NCI-H2227 (cell line): ENCODE data around the gene NCAPD2.
"Not testable (repeated sequence)": the region's sequence is repeated elsewhere in the genome, so short reads cannot be mapped to it uniquely, and the experiment has no call there.

ENCODE experiments used
- DNase-seq: peaks from one replicate; lab custom pipeline; 2025; ENCODE audit not compliant: unreplicated experiment; lab: John Stamatoyannopoulos, UW

NCAPD2 gene

DNA sequence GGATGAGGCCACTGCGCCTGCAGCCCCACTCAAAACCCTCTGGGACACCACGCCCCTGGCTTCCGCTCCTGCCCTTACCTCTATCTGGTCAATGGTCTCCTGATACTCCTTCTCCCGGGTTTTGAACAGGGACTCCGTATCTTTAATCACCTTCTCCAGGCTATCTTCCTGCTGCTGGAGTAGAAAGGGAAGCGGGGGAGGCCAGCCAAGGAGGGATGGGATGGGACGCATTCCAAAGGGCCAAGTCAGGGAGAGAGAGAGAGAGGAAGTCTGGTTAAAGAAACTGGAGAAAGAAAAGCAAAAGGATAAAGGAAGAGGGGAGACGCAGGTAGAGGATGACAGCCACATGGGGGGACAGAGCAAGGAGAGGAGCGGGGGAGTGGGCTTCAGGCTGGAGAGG lies 54.1 kb downstream of the NCAPD2 start:
- no peak for DNase-seq

DNA sequence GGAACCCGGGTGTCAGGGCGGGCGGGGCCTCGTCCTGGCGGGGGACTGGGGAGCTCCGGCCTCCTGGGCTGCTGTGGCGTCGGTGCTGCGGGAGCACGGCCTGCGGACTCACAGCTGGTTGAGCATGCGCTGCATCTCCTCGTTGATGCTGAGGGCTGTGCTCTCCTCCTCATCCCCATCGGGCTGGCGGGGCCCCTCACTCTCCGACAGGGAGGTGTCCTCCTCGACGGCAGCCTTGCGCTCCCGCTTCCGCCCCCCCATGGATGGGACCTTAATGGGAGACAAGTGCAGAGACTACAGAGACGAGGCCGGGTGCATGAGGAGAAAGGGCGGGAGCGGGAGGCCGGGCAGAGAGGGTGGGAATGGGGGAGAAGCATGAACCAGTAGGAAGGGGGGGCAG lies 54.7 kb downstream of the NCAPD2 start:
- DNase-seq = no peak

DNA sequence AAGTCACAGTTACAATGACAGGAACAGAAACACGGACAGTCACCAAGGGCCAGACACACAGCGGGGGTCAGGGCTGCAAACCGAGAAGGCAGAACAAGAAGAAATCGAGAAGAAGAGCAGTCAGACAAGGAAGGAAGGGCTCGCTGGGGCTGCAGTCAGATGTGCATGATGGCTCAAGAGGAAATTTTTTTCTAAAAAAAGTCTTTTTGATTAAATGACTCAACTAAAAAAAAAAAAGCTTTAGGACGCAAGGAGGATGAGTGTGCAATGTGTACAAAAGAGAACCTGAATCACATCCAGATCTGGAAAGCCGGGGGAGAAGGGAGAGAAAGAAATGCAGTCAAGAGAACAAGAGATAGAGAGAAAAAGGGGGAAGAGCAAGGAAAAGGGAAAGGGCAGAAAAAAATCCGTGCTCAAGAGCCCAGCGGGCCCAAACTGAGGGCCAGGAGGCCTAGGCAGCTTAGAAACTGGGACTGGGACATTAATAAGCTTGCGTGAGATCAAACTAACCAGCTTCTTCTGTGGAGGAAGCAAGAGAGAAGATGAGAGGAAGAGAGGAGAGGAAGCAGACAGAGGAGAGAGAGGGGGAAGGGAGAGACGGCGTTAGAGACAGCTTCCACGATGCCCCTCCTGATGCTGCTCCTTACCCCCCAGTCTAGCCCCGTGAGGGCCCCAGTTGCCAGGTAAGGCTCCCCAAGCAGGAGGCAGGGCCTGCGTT lies 55.2 kb downstream of the NCAPD2 start:
- DNase-seq = no peak

DNA sequence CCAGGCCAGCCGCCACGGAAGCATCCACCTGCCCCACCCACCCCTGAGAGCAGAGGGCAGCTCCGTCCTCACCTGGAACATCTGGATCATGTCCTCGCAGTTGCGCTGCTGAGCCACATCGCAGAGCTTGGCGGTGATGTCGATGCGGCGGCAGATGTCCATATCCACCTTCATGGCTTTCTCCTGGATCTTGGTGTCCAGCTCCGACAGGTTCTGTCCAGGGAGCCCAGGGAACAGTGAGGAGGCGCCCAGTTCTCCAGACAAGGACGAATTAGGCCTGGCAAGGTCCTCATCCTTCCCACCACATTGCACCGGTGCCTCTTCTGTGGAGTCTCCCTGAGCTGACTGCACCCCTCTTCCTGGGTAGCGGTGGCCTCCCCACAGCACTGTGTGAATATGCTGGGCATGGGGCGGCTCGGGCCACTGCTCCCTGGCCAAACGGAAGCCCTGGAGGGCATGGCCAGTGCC lies 55.8 kb downstream of the NCAPD2 start:
- no peak for DNase-seq

DNA sequence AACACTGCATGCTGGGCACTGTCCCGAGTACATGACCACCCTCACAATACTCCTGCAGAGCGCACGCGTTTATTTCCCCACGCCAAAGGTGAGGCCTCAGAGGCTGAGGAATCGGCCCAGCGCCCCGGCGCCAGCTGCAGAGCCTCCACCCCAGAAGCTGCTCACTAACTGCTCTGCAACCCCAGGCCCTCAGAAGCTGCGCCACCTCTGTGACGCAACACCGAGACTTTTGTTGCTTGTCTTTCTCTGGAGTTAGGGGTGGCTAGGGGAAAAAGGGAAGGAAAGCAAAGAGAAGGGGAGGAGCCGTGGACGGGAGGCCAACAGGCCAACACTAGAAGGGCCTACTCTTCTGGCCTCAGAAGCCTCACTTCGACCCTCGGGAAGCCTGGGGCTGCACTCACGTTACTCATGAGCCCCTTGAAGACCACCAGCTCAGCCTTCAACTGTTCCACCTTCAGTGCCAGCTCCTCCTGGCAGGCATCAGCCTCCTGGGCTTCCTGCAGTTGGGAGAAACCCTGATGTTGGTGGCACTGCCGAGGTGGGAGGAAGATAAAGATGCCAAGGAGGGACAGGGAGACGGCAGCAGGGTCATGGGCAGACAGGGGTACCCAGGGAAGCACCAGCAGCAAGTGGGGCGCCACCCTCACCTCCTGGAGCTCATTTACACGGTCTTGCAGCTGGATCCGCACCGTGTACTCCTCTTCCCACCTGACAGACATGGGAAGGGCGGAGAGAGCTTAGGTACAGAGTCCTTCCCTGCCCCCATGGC lies 56.6 kb downstream of the NCAPD2 start:
- DNase-seq = no peak

DNA sequence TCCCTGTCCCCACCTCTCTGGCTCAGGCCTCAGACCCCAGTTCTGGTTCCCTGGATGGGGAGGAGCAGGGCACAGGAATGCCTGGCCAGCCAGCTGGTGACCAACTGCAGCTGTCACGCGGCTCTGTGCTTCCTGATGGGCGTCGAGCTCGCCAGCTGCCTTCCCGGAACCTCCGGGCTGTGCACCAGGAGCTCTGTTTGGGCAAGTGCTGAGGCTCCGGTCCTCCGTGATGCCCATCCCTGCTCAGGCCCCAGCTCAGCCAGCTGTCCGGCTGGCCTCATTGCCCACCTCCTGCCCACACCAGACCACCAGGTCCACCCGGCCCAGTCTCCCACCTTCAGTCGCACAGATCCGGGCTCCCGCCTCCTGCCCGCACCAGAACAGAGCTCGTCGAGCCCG lies 57.2 kb downstream of the NCAPD2 start:
- no peak for DNase-seq

DNA sequence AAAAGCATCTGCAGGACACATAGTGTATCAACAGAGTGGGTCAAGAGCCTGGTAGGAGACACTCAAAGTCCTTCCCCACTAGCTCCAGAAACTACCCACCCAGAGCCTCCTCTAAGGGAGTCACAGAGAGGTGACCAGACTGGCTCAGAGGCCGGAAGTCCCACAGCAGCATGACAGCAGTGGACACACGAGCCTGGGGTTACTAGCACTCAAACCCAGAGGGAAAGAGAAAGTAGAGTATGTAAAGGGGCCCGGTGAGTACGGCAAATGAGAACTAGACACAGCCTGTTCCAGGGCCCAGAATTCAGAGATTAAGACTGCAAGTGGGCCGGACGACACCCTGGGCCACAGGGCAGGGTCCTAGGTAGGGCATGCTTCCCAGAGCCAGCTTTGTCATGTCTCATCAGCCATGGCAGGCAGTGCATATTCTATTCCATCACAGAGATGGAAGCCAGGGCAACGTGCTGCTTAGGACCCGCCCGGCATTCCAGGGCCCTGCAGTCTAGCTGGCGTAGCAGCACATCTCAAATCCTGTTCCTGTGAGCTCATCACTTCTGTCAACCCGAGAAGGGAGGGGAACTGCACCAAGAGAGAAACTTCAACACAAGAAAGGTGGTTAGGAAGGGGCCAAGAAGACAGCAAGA lies 57.7 kb downstream of the NCAPD2 start:
- no peak for DNase-seq

DNA sequence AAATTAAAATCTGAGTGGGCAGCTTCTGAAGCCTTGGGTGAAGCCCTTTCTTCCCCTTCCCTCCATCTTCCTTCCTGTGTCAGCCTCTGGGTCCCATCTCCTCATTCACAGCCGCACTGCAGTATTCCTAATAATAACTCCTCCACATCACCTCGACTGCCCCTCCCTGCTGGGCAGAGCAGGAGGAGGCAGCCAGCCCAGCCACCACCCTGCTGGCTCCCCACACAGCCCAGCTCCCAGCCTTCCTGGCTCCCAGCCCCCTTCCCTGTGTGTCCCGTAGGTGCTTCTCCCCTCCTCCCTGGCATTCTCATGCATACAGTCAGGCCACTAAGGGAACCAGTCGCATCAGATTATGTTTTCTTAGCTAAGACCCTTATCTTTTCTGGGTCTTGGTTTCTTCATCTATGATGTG lies 58.2 kb downstream of the NCAPD2 start:
- no peak for DNase-seq

DNA sequence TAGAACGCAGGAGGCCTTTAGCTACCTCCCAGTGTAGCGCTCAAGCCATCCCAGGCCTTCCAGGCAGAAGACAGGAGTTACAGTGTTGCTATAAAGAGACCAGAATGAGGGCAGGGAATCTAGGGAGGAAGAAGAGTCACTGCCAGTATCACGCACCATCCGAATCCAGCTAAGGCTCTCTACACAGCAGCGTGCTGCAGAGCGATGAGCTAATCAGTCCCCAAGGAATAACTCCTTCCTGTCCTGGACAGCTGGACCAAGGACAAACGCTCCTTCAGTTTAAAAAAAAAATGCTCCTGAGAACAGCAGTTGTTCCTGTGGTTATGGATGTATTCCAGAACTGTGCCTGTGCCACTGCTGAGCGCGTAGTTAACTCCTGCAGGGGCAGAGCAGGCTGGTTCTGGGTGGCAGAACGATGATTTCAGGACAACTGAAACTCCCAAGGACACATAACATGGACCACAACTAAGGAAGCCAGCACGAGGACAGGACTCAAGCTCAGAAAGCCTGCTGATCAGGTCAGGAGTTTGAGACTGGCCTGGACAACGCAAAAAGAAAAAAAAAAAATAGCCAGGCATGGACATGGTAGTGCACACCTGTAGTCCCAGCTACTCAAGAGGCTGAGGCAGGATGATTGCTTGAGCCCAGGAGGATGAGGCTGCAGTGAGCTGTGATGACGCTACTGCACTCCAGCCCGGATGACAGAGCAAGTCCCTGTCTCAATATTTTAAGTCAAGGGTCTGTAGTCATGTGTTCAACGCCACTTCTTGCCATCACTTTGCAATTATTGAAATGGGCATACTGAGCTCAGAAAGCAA lies 59.4 kb downstream of the NCAPD2 start:
- no peak for DNase-seq

DNA sequence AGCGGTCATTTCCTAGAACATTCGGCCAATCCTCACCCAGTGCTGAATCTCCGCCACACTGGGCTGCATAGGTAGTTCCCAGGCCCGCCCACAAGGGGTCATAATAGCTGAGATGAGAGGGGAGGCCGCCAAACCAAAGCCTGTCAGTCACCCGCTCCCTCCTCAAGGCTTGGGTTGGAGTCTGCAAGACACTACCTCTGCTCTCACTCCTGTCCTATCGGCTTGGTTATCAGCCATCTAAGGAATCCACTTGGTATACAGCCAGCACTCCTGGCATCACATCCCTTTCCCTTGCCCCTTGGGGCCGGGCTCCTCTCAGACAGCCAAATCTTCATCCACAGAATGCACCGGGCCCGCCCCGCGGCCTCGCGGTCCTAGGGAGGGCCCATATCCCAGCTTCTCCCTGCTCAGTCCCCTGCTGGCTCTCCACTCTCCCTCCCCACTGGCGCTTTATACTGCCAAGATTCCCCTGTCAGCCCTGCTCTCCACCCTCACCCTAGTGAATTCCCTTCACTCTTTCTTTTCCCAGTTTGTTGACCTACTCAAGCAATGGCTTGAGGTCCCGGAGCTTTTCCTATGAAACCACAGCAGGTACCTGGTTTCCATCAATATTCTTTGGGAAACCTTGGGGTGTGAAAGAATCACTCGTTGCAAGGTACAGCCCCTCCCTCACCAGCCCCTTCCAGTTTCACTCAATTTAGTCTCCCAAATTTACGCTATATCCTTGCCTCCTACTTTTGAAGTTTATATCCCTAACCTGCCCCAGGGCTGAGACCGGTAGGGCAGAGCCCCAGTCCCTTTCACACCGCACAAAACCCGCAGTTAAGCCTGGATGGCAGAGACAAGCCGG lies 60.5 kb downstream of the NCAPD2 start:
- DNase-seq = peak; percentile 54

DNA sequence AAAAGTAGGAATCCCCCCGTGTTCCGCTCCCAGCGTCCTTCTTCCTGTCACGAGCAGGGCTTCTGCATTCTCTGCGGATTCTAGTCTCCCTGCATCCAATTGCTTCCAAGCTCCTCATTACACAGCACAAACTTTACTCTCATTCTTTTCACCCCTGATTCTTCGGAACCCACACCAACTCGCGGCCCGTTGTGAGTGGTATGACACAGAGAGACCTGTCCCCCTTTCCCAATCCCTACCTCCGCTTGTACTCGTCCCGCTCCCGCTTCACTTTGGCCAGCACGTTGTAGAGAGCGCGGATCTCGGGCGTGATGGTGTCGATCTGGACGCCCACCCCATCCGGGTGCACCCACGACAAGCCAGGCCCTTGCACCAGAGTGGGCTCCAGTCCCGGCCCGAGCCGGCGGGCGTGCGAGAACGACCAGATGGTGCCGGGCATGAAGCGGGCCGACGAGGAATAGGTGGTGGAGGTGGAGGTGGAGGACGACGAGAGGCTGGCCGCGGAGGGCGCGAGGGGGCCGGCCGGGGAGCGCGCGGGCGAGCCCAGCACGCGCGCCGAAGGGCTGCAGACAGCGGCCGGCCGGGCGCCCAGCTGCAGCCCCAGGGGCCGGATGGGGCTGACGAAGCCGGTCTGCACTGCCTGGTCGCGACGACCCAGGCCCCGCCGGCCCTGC lies 61.3 kb downstream of the NCAPD2 start:
- no peak for DNase-seq

DNA sequence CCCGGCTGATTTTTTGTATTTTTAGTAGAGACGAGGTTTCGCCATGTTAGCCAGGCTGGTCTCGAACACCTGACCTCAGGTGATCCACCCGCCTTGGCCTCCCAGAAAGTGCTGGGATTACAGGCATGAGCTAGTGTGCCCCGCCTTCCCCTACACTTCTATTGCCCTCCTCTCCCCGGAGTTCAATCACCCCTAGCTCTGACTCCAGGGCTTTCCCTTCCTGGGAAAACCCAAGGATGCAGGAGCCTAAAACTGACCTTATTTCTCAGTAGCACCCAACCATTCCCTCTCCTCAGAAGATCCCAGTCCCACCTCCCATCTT lies 62.6 kb downstream of the NCAPD2 start:
- not testable (repeated sequence) for DNase-seq

DNA sequence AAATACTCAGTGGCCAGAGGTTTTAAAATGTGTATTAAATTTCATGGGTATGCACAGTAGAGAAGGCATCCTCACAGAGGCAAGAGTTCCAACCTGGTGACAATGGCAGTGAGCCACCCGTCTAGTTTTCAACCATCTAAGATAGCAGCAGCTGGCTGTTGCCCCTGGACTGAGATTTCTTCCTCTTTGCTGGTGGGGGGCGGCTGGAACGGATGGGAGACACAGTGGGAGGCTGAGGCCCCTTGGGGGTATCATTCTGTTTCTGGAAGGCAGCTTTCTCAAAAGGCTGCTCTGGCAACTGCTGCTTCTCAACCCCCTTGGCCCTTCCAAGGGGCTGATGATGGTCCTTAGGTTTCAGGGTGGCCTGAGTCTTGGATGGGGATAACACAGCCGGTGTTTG lies 63.0 kb downstream of the NCAPD2 start:
- DNase-seq = no peak

DNA sequence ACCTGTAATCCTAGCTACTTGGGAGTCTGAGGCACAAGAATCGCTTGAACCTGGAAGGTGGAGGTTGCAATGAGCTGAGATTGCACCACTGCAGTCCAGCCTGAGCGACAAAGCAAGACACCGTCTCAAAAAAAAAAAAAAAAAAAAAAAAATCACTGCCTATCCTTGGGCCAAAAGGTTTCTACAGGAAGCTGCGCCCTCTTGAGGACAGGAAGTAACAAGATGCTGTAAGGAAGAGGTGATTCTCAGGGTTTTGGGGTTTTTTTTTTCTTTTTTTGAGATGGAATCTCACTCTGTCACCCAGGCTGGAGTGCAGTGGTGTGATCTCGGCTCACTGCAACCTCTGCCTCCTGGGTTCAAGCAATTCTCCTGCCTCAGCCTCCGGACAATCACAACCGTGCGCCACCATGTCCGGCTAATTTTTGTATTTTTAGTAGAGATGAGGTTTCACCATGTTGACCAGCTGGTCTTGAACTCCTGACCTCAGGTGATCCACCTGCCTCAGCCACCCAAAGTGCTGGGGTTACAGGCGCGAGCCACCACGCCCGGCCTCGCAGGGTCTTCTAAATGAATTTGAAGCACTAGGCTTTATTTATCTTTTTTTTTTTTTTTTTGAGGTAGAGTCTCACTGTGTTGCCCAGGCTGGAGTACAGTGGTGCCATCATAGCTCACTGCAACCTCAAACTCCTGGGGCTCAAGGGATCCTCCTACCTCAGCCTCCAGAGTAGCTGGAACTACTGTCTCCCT lies 64.3 kb downstream of the NCAPD2 start:
- peak; percentile 40 for DNase-seq

DNA sequence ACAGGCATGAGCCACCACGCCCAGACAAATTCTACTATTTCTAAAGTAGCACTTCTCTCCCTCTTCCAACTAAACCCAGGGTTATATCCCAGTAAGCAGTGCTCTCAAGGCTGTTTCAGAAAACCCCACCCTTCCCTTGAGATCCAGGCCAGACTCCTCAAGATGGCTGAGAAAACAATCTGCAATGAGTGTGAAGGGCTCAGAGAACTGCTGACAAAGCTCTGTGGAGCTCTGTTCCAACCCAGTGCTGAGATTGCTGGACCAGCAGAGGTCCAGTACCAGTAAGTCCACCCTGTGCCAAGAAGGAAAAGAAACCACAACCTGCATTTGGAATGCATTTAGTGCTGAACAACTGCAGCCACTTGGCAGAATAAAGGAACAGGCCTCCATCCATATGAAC lies 65.6 kb downstream of the NCAPD2 start:
- no peak for DNase-seq

DNA sequence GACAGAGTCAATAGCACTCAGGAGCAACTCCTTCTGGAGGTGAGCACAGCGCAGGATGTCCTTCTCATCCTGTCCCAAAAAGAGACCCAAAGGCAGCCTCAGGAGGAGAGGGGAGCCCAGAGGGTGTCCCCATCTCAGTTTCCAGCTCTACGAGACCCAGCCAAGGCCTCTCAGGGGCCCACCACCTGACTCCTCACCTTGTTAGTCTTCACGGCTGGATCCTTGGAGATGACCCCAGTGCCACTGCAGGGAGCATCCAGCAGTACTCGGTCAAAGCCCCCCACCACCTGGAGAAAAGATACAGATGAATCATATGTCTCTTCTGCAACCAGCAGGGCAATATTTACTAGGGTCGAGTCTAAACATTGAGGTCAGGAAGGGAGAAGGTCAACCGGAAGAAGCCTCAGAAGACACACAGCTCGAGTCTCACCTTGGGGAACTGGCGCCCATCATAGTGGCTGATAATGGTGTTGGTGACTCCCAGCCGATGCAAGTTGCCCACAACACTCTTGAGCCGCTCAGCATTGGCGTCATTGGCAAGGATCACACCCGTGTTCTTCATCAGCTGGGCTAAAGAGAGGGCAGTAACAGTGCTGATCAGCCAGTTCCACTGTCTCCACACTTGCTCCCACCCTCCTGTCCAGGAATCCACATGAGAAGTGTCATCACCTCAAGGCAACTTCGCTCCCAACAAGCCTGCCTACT lies 66.8 kb downstream of the NCAPD2 start:
- no peak for DNase-seq

DNA sequence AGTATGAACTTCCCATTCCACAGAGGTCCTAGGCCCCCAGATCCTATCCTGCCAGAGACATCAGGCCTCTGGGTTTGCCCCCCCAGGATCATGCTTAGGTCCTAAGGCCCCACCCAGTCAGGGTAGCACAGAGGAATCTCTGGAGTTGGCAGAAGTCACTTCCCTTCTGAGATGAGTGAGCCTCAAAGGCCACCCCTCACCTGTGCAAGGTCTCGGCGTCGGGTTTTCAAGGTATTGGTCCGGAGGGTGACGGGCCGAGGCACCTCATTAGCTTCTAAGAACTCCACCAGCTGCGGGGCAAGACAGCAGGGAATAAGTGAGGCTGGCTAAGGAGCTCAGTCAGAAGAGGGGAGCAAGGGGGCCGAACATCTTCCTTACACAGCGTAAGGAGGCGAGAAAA lies 69.0 kb downstream of the NCAPD2 start:
- DNase-seq = no peak

DNA sequence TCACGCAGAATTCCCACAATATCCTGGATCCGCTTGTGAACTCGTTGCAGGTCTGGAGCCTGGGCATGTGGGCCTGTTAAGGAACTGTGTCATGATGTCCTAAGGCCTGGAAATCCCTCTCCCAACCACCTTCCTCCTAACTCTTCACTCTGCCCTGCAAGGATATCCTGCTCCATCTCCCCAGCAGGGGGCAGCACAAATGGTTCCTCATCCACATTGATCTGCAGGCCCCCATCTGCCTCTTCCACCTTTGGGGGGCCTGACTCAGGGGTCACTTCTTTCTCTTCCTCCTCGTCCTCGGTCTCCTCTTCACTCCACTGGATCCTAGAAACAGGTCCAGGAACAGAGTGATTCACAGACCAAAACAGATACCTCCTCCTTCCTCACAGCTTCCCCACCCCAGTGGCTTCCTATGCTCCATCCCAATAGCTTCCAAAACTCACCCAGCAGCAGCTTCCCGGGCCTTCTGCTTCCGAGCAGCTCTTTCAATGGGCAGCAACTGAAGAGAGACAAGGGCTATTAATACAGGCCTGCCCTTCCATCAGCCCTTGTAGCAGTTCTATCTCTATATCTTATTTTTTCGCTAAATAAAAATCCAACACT lies 69.6 kb downstream of the NCAPD2 start:
- DNase-seq = peak; percentile 29
